ENCODE results near the gene GDPD2. TPM values are rescaled to one million over a fixed set of nuclear protein-coding genes. Genes with fewer than 3 reads are reported as not detected.
A peak's percentile ranks its signal among the peaks of the same experiment; 100 is the strongest.

GDPD2 gene
- 0.04 TPM in 1 of 2 replicates, not detected in the other for total RNA-seq (2016; rRNA removed; fragmentation: Illumina TruSeq; extraction: Trizol)
- not detected in 2 replicates for total RNA-seq (2016; cell fraction: cytosol; rRNA removed; fragmentation: Illumina TruSeq; extraction: Trizol; ENCODE audit: low read depth)
- total RNA-seq (2016; cell fraction: insoluble cytoplasmic fraction; rRNA removed; fragmentation: Illumina TruSeq; extraction: Trizol), result not detected in 2 replicates
- total RNA-seq (2016; cell fraction: membrane; rRNA removed; fragmentation: Illumina TruSeq; extraction: Trizol), result not detected in 2 replicates
- total RNA-seq (2016; cell fraction: nucleus; rRNA removed; fragmentation: Illumina TruSeq; extraction: Trizol), result not detected in 2 replicates
- polyA plus RNA-seq (2011; rRNA removed), result 0.08 TPM in 1 of 2 replicates, not detected in the other
- 0.04 and 0.05 TPM in 2 replicates for polyA plus RNA-seq (2011; cell fraction: cytosol; rRNA removed)
- polyA plus RNA-seq (2011; cell fraction: nucleus; rRNA removed), result 0.28 and 0.53 TPM in 2 replicates
- 0.07 and 0.09 TPM in 2 replicates for polyA plus RNA-seq (2012)
- not detected in 2 replicates for polyA plus RNA-seq (2016; cell fraction: cytosol; fragmentation: Illumina TruSeq; extraction: Trizol; ENCODE audit: low read depth)
- polyA plus RNA-seq (2016; cell fraction: insoluble cytoplasmic fraction; fragmentation: Illumina TruSeq; extraction: Trizol; ENCODE audit: low read depth), result not detected in 2 replicates
- polyA plus RNA-seq (2016; cell fraction: membrane; fragmentation: Illumina TruSeq; extraction: Trizol; ENCODE audit: low read depth), result not detected in 2 replicates
- not detected in 2 replicates for polyA plus RNA-seq (2016; cell fraction: nucleus; fragmentation: Illumina TruSeq; extraction: Trizol; ENCODE audit: insufficient read depth, low read depth)
- polyA minus RNA-seq (2011; rRNA and poly(A)+ RNA removed; ENCODE audit: low replicate concordance), result 0.18 and 0.61 TPM in 2 replicates
- polyA minus RNA-seq (2011; cell fraction: cytosol; rRNA and poly(A)+ RNA removed), result not detected in 2 replicates
- 0.26 TPM in 1 of 2 replicates, not detected in the other for polyA minus RNA-seq (2011; cell fraction: nucleus; rRNA and poly(A)+ RNA removed)
- percentile 18 among the genes with signal in this experiment for Bru-seq, nascent RNA
- not detected for BruChase-seq, experiment 1, labeled RNA remaining after a 6-hour chase
- not detected for BruChase-seq, experiment 2, labeled RNA remaining after a 2-hour chase
- long read RNA-seq, experiment 1, result 0 reads
- long read RNA-seq, experiment 2, result 0 reads

GRCh38 chrX:70422851-70423341 lies at the start of gene GDPD2:
GDPD2 (plus strand) TSS chrX:70423314; CDS start chrX:70424985, 1,671 bp downstream.
- CTCF ChIA-PET (ENCODE audit: low intra/inter-chr PET ratio, low total read pairs), result interaction anchor here (1.3 kb wide), 1 partner anchor 242 kb away, joined by 6 read pairs; no protein-coding TSS in a partner anchor
- H3K9ac ChIP-seq (ENCODE audit: insufficient read depth, low read depth, low read length), result no peak within 1 kb of the TSS
- no TSS peak for BruUV-seq (replicated peaks)
- no peak for TF ChIP-seq SIX1 (CRISPR knock-in tag; IDR thresholded peaks at IDR 0.05; ENCODE audit: borderline replicate concordance)
- TF ChIP-seq SNAPC5 (CRISPR knock-in tag; IDR thresholded peaks at IDR 0.05; ENCODE audit: borderline replicate concordance), result no peak
- no peak for TF ChIP-seq PATZ1 (CRISPR knock-in tag; IDR thresholded peaks at IDR 0.05)
- TF ChIP-seq BCLAF1 (IDR thresholded peaks at IDR 0.05), result no peak
- TF ChIP-seq RAD21 (CRISPR knock-in tag; IDR thresholded peaks at IDR 0.05), result peak; percentile 37; the same call in 1 of the 2 replicates
- TF ChIP-seq MAFF (IDR thresholded peaks at IDR 0.05; ENCODE audit: low read depth, low read length), result no peak
- no peak for TF ChIP-seq RXRB (CRISPR knock-in tag; IDR thresholded peaks at IDR 0.05; ENCODE audit: borderline replicate concordance)
- 0 out of 2 replicates have a peak, but pooled peaks have one; percentile 42 for TF ChIP-seq HNRNPL (IDR thresholded peaks at IDR 0.05; ENCODE audit: low read depth, low read length)
- TF ChIP-seq NCOR1 (IDR thresholded peaks at IDR 0.05; ENCODE audit: borderline replicate concordance, low read length), result no peak
- TF ChIP-seq ATF5 (CRISPR knock-in tag; IDR thresholded peaks at IDR 0.05; ENCODE audit: low read depth), result no peak
- peak; percentile 37 for TF ChIP-seq XRCC5 (optimal IDR thresholded peaks at IDR 0.05; ENCODE audit: low read length)
- TF ChIP-seq ZBTB25 (CRISPR knock-in tag; IDR thresholded peaks at IDR 0.05), result no peak

More at GRCh38 chrX:70422851-70423341, at the start of gene GDPD2:
- Histone ChIP-seq H4K20me1 (ENCODE audit: insufficient read depth, low read length) (no peaks in the 10 kb centered on the region), H2AFZ (ENCODE audit: low read length) (no peak within 1 kb of the TSS), H3K36me3 (replicated peaks in 1 of 2; ENCODE audit: control insufficient read depth in 1 of 2, insufficient read depth in 2 of 2, low read length in 2 of 2) (no peaks in the 10 kb centered on the region; a peak in 1 of 5 replicates), H3K9me3 (ENCODE audit: low read length) (no peaks in the 10 kb centered on the region), H3K27me3 (ENCODE audit: control insufficient read depth in 1 of 2, insufficient read depth in 2 of 2, low read length in 2 of 2) (no peaks in the 10 kb centered on the region), H3K4me2 (ENCODE audit: low read depth, low read length) (peak within 1 kb of the TSS; percentile 32; the same call in 1 of the 2 replicates), H3K4me3 (replicated peaks in 1 of 3; ENCODE audit: insufficient read depth in 1 of 3, low read depth in 2 of 3, low read length in 3 of 3) (no peak within 1 kb of the TSS), H3K27ac (ENCODE audit: extremely low read length, insufficient read depth, low read length) (no peak within 1 kb of the TSS), H3K79me2 (ENCODE audit: insufficient read depth, low read length) (no peaks in the 10 kb centered on the region), H3K4me1 (ENCODE audit: insufficient read depth, low read length) (peaks cover 18% of the 10 kb centered on the region)
- DNase-seq (ENCODE audit: low spot score) (peak; percentile 50), FAIRE-seq (peak; percentile 79), ATAC-seq (peak; percentile 95)
- intact Hi-C loops (cut with micrococcal nuclease; ENCODE audit: unreplicated experiment), result loop anchor here (10.0 kb wide), 1 partner anchor 242 kb away; no protein-coding TSS in a partner anchor
- 19% methylated on average over 5 of the region's 11 CpGs for WGBS (ENCODE audit: low lambda C conversion rate)
- in situ Hi-C loops (cut with HindIII; ENCODE audit: extremely low pct_ligation_motif_present, low pct_unique_long_range_greater_than_20kb), result no loop called here
- POLR2A ChIA-PET, result interaction anchor here (1.1 to 2.0 kb wide), 2 partner anchors 11 to 242 kb away, joined by 5 to 9 read pairs; no protein-coding TSS in a partner anchor

Data from HepG2 (cell line).